HG03432 (cell line): ENCODE results near the gene FUT8.
"Not testable (repeated sequence)": the region's sequence is repeated elsewhere in the genome, so short reads cannot be mapped to it uniquely, and the experiment has no call there.

Experiments
- ATAC-seq: cut with Tn5 transposase; IDR thresholded peaks from one replicate; pipeline ENCODE4 v1.9.1; 2021; ENCODE audit warnings: mild to moderate bottlenecking, moderate library complexity; ENCODE audit not compliant: unreplicated experiment

FUT8 gene

GRCh38 chr14:65415613-65416012, 3.1 kb downstream of the FUT8 start:
- no peak for ATAC-seq

- no peak for ATAC-seq
Observed at GRCh38 chr14:65419593-65420252, 7.2 kb downstream of the FUT8 start.

DNA sequence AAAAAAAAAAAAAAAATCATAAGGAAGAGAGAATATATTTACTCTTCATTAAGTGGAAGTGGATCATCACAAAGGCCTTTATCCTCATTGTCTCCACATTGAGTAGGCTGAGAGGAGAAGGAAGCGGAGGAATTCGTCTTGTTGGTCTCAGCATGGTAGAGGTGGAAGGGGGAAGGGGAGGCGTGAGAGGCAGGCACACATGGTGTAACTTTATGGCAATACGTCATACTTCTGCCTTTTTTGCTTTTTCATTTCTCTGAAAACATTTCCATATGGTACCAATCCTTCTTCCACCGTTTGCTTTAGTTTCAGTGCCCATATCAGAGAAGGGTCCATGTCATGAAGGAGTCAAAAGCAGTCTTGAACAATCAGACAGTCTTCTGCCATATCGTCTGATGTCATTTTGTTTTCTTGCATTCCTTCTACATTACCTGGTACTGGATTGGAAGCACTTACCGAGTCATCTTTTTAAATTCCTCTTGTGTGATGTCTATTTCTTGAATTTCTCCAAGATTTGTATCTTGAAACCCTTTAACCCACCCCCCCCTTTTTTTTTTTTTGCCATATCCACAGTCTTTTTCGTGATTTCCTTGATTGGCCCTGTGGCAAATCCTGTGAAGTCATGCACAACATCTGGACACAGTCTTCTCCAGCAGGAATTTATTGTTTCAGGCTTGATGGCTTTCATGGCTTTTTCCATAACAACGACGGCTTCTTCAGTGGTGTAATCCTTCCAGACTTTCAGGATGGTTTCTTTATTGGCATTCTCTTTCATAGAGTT, 8.9 kb downstream of the FUT8 start:
- ATAC-seq: no peak

DNA sequence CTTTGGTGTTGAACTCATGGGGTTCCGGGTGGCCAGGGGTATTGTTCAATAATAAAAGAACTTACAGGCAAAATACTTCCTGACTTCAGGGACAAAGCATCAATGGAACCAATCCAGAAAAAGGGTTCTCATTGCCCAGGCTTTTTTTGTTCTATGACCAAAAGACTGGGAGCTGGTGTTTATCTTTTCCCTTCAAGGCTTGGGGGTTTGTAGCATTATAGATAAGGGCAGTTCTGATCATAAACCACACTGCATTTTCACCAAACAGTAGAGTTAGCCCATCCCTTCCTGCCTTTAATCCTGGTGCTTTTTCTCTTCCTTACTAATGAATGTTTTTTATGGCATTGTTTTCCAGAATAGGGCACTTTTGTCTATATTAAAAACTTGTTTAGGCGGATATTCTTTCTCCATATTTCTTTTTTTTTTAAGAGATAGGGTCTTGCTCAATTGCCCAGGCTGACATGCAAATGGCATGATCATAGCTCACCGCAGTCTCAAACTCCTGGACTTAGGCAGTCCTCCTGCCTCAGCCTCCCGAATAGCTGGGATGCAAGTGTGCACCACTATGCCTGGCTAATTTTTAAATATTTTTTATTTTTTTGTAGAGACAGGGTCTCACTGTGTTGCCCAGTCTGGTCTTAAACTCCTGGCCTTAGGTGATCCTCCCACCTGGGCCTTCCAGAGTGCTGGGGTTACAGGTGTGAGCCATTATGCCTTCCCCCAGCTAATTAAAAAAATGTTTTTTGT, 9.7 kb downstream of the FUT8 start:
- ATAC-seq: no peak

DNA sequence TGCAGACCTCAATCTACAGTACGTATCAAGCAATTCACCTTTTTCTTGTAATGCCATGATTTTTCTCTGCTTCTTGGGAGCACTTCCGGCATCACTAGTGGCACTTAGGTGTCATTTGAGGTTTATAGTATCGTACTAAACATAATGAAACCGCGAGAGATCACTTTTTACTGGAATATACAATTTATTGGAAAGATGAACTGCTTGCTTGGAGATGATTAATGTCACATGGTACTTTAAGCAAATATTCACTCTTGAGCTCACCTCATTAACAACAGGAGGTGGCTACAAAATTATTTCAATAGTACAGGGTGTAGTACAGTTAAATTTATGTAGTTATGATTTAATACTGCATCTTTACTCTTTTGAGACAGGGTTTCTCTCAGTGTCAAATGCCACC, 11.5 kb downstream of the FUT8 start:
- no peak for ATAC-seq

- ATAC-seq: no peak
Observed at GRCh38 chr14:65424531-65424930, 12.0 kb downstream of the FUT8 start.

DNA sequence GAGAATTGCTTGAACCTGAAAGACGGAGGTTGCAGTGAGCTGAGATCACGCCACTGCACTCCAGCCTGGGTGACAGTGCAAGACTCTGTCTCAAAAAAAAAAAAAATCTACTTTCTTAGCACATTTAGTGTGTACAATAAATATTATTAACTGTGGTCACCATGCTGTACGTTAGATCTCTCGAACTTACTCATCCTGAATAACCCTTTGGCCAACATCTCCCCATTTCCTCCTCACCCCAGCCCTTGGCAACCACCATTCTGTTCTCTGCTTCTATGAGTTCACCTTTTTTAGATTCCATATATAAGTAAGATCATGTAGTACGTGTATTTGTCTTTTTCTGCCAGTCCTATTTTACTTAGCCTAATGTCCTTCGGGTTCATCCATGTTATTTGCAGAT, 13.4 kb downstream of the FUT8 start:
- no peak for ATAC-seq

DNA sequence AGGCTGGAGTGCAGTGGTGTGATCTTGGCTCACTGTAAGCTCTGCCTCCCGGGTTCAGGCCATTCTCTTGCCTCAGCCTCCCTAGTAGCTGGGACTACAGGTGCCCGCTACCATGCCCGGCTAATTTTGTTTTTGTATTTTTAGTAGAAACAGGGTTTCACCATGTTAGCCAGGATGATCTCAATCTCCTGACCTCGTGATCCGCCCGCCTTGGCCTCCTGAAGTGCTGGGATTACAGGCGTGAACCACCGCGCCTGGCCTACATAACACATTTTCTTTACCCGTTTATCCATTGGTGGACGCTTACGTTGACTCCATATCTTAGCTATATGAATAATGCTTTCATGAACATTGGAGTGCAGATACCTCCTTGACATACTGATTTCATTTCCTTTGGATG, 14.4 kb downstream of the FUT8 start:
- ATAC-seq: not testable (repeated sequence)

- no peak for ATAC-seq
Observed at GRCh38 chr14:65428691-65429090, 16.2 kb downstream of the FUT8 start.

DNA sequence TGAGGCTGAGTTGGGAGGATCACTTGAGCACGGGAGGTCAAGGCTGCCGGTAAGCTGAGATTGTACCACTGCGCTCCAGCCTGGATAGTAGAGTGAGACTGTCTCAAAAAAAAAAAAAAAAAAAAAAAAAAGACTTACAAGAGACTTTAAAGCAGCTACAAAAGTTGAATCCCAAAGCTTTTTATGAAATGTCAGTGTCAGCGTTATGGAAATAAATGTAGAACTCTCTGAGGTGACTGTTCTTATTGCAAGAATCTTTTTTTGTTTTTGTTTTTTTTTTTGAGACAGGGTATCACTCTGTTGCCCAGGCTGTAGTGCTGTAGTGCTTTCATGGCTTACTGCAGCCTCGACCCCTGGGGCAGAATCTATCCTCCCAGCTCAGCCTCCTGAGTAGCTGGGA, 17.2 kb downstream of the FUT8 start:
- ATAC-seq: no peak

GRCh38 chr14:65431245-65431644, 18.7 kb downstream of the FUT8 start:
- ATAC-seq: no peak

GRCh38 chr14:65431951-65432350, 19.4 kb downstream of the FUT8 start:
- ATAC-seq: no peak

DNA sequence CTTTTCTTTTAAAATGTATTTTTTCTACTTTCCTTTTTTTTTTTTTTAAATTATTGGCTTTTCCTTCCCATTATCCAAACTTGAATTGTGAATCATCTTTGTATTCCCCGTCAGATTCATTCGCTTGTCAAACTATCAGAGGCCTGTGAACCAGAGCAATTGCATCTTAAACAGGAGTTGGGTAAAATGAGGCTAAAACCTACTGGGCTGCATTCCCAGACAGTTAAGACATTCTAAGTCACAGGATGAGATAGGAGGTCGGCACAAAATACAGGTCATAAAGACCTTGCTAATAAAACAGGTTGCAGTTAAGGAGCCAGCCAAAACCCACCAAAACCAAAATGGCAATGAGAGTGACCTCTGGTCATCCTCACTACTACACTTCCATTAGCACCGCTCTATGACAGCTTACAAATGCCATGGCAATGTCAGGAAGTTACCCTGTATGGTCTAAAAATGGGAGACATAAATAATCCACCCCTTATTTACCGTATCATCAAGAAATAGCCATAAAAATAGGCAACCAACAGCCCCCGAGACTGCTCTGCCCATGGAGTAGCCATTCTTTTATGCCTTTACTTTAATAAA, 19.9 kb downstream of the FUT8 start:
- no peak for ATAC-seq

GRCh38 chr14:65433157-65433556, 20.6 kb downstream of the FUT8 start:
- ATAC-seq: no peak

DNA sequence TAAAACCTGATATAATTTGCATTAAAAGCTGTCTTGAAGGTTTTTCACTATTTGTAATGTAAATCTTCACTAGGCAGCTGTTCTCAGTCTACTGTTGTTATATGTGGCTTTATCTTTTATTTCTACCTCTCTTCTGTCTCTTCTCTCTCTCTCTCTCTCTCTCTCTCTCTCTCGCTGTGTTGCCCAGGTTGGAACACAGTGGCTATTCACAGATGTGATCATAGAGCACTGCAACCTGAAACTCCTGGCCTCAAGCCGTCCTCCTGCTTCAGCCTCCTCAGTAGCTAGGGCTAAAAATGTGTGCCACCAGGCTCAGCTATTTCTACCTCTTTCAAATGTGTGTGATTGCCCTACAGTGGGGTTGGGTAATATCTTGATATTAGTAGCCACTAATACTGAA, 21.1 kb downstream of the FUT8 start:
- no peak for ATAC-seq

DNA sequence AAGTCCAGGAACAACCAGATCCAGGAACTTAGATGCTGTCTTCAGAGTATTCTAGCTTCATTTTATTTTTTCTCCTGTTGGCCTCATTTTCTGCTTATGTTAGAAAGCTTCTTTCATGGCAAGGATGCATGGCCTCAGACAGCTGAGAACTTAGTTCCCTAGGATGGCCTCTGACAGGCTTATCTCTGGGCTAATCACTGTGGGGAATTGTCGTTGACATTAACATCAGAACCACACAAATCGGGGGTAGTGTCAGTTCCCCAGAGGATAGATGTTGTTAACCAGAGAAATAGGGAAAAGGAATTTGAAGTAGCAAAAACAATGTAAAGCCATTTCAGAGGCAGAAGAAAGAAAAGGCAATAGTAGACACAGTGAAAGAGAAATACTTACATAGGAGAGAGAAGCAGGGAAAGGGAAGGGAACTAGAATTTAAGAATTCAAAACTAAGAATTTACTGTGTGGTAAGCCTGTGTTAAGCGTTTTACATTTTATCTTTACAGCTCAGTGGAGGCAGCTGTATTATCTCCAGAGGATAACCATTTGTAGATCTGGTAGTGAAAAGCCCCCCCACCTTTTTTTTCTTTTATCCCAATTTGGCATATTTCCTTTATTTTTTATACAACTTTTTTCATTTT, 21.8 kb downstream of the FUT8 start:
- ATAC-seq: no peak

- no peak for ATAC-seq
Observed at GRCh38 chr14:65438266-65438933, 25.9 kb downstream of the FUT8 start.

DNA sequence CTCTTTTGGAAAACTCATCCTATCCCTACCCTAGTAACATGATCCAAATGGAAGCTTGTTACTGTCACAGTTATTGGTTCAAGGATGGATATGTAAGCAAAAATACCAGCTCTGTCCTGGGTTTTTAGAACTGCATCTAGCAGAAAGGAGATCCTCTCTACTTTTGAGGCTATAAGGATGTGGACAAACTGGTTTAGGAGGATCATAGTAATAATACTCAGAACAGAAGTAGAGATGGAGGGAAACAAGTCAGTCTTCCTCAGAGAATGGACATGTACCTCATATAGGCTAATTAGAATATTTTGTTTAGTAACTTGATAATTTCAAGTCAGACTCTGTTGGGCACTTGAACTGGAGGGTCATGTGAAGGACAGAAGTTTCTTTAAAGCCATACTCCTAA, 26.6 kb downstream of the FUT8 start:
- ATAC-seq: no peak

DNA sequence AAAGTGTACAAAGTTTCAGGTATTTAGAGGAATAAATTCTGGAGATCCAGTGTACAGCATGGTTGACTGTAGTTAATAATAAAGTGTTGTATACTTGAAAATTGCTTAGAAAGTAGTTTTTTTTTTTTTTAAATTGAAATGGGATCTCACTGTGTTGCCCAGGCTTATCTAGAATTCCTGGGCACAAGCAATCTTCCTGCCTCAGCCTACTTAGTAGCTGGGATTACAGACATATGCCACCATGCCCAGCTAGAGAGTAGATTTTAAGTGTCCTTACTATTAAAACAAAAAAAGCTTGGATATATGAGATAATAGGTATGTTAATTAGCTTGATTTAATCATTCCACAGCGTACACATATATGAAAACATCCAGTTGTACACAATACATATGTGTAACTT, 27.7 kb downstream of the FUT8 start:
- ATAC-seq: no peak

GRCh38 chr14:65444230-65444629, 31.7 kb downstream of the FUT8 start:
- ATAC-seq: no peak

DNA sequence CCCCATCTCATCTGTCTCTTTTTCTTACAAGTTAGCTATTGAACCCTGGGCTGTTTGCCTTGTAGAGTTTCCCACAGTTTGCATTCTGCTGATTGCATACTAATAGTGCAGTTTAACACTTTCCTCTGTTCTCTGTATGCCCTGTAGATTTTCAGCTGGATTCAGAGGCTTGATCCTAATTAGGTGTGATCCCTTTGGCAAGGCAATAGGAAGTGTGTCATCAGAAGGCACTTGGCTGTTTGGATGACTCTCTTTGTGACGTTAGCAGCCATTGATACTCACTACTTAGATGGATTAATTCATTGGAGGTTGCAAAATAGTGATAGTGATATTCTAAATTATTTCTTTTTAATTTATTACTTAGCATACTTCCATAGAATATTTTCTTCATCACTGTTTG, 33.6 kb downstream of the FUT8 start:
- no peak for ATAC-seq
